ENCODE measurements around the gene UPK1A. TPM values are rescaled to one million over a fixed set of nuclear protein-coding genes. Genes with fewer than 3 reads are reported as not detected.
A peak's percentile ranks its signal among the peaks of the same experiment; 100 is the strongest.

Gene UPK1A
- total and polyA plus RNA-seq, 10 of the 15 experiments (the other 5 are each of a cell fraction or from before 2014, with no cell fraction given): 0.15 to 1.9 (median 0.26) TPM; not detected in 7

- TF ChIP-seq EGR1 (IDR thresholded peaks at IDR 0.05; ENCODE audit: borderline replicate concordance in 1 of 2, low read depth in 2 of 2, low read length in 2 of 2) (no peak; a peak in 1 of 3 replicates), NR2C2 (IDR thresholded peaks at IDR 0.05; ENCODE audit: borderline replicate concordance, control insufficient read depth, insufficient read length, low read depth) (no peak), HDAC2 (IDR thresholded peaks at IDR 0.05) (no peak), ZNF384 (IDR thresholded peaks at IDR 0.05; ENCODE audit: borderline replicate concordance, low read depth, low read length) (no peak), ATF2 (IDR thresholded peaks at IDR 0.05; ENCODE audit: low read length) (peak; percentile 54), ZNF622 (IDR thresholded peaks at IDR 0.05) (no peak), ZNF274 (IDR thresholded peaks at IDR 0.05; ENCODE audit: insufficient read depth, insufficient read length) (no peak), ZSCAN29 (IDR thresholded peaks at IDR 0.05) (no peak), MTA3 (IDR thresholded peaks at IDR 0.05; ENCODE audit: borderline replicate concordance, low read length) (peak; percentile 56; the same call in 1 of the 2 replicates), SMAD5 (IDR thresholded peaks at IDR 0.05; ENCODE audit: low read depth) (peak; percentile 62; the same call in 1 of the 2 replicates), SUZ12 (IDR thresholded peaks at IDR 0.05; ENCODE audit: unreplicated experiment) (no peak), YBX1 (IDR thresholded peaks at IDR 0.05) (no peak), CUX1 (IDR thresholded peaks at IDR 0.05; ENCODE audit: insufficient replicate concordance, low read depth, low read length) (no peak), MAX (IDR thresholded peaks at IDR 0.05; ENCODE audit: low read depth, low read length) (peak; percentile 94), DPF2 (IDR thresholded peaks at IDR 0.05) (peak; percentile 90), MEF2A (IDR thresholded peaks at IDR 0.05; ENCODE audit: insufficient read depth, low read depth, low read length) (no peak), ZNF687 (IDR thresholded peaks at IDR 0.05) (peak; percentile 99), TARDBP (IDR thresholded peaks at IDR 0.05; ENCODE audit: borderline replicate concordance) (no peak), POLR2AphosphoS5 (IDR thresholded peaks at IDR 0.05; ENCODE audit: low read length) (peak; percentile 69; the same call in 1 of the 2 replicates)
Measured at GRCh38 chr19:35710784-35711723, 44.7 kb downstream of the UPK1A start (continued).
